Heart left ventricle (tissue), 13 donors: ENCODE results near the gene SCAMP1.

Source experiments
- CTCF ChIP-seq, 12 donors: fragments of 200-600 bp; sonication (generic) in 4 of 12; IDR thresholded peaks; one replicate each; pipeline versions ENCODE4 v1.5.0 to v1.8.0; 2018 to 2022; ENCODE audit warnings: antibody characterized with exemption in 12 of 12, mild to moderate bottlenecking in 5 of 12
- POLR2A ChIP-seq, 2 donors: fragments of 450-650 bp; IDR thresholded peaks; one replicate each; pipeline ENCODE4 v1.6.1; 2017; ENCODE audit warnings: antibody characterized with exemption in 2 of 2, mild to moderate bottlenecking in 2 of 2, moderate library complexity in 2 of 2
- donor health status: ischemic (EF 13 %, LVEDD 7.1; RV severe dilation, severe dysfunction).
- donor health status: DM: no; HTN: yes; CAD: no.
- donor health status: DM: no; HTN: no; CAD: no.
- donor health status: ischemic (EF 25% LVEDD 6.9; RV normal size, moderate dysfunction).
- donor health status: ischemic (EF 25% LVEDD 5.7; RV mildly dilated, moderate dysfunction).
- donor health status: ischemic (EF 35%, LVEDD 5.7; RV mildly dilated, moderate dysfunction).
- donor health status: nonischemic (EF 11% LVEDD 7.7; RV severe dilation, severe dysfunction).
- donor health status: DM: yes; HTN: yes; CAD: no.
- donor health status: PGD.
- donor health status: ischemic (EF 29% LVEDD 5.4; RV normal size, mild dysfunction).
- donor health status: nonischemic (EF 23%, LVEDD 6.1; RV moderate dilation, normal function).

DNA sequence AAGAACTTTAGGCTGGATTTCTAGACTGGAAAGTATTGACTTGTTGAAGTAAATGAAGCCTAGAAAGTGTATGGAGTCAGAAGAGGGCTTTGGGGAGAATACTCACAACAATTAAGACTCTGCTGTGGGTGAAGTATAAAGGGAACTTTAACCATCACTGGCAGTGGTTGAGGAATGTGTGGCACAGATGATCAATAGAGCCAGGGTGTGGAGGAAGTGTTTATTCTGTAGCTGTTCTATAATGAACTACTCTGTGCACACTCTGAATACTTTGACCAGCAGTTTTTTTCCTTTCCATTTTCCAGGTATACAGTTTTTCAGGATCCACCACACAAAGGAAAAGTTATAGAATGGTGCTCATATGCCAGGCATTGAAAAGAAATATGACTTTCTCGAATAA lies 106.7 kb downstream of the SCAMP1 start:
- TF ChIP-seq CTCF (IDR thresholded peaks at IDR 0.05) (no peak), POLR2A (IDR thresholded peaks at IDR 0.05) (no peak)
